WERI-Rb-1 (cell line): Measurements from ENCODE around the gene WDR72.

Source experiments
- DNase-seq: peaks from one replicate; pipeline ENCODE4 v3.0.0-alpha.2; 2020
- H3K27ac ChIP-seq: fragments of 250-450 bp; sonication (Bioruptor Pico); 2 replicates; pipeline ENCODE4 v1.5.1; 2020; ENCODE audit warnings: mild to moderate bottlenecking, moderate library complexity
- H3K27me3 ChIP-seq: fragments of 250-450 bp; sonication (Bioruptor Pico); 2 replicates; pipeline ENCODE4 v1.5.1; 2021; ENCODE audit warnings: mild to moderate bottlenecking, low read depth, moderate library complexity; ENCODE audit not compliant: insufficient read depth, severe bottlenecking
- H3K36me3 ChIP-seq: fragments of 250-450 bp; sonication (Bioruptor Pico); 2 replicates; pipeline ENCODE4 v1.5.1; 2020; ENCODE audit warnings: mild to moderate bottlenecking, moderate library complexity
- H3K4me3 ChIP-seq: 2 replicates; pipeline ENCODE4 v1.5.1; 2011; ENCODE audit warnings: low read depth, mild to moderate bottlenecking, control low read depth, low read length
- H3K9me3 ChIP-seq: fragments of 250-450 bp; sonication (Bioruptor Pico); 2 replicates; pipeline ENCODE4 v1.5.1; 2021; ENCODE audit warnings: mild to moderate bottlenecking, moderate library complexity; ENCODE audit not compliant: severe bottlenecking
- CTCF ChIP-seq: IDR thresholded peaks from 2 replicates; pipeline ENCODE4 v1.5.1; 2011; ENCODE audit warnings: low read depth, mild to moderate bottlenecking, control low read depth, inconsistent platforms, low read length

The WDR72 gene

GRCh38 chr15:53671545-53671944 is 87.9 kb downstream of the WDR72 start:
- Histone ChIP-seq H3K36me3 (no peaks in the 10 kb centered on the region), H3K4me3 (no peak overlapping the region), H3K27ac (peak overlapping the region; percentile 63), H3K9me3 (no peaks in the 10 kb centered on the region), H3K27me3 (no peaks in the 10 kb centered on the region)
- no peak for TF ChIP-seq CTCF
- DNase-seq: no peak

- Histone ChIP-seq H3K36me3 (no peaks in the 10 kb centered on the region), H3K9me3 (no peaks in the 10 kb centered on the region), H3K27ac (peak overlapping the region; percentile 27; the same call in 1 of the 2 replicates), H3K27me3 (no peaks in the 10 kb centered on the region), H3K4me3 (no peak overlapping the region)
- TF ChIP-seq CTCF: no peak
- peak; percentile 92 for DNase-seq
Observed at GRCh38 chr15:53670701-53671100, 88.8 kb downstream of the WDR72 start.

GRCh38 chr15:53665930-53666329 is 93.5 kb downstream of the WDR72 start:
- H3K9me3 ChIP-seq: no peaks in the 10 kb centered on the region
- H3K27me3 ChIP-seq: no peaks in the 10 kb centered on the region
- peak; percentile 38; the same call in 1 of the 2 replicates for TF ChIP-seq CTCF
- H3K27ac ChIP-seq: no peak overlapping the region
- no peaks in the 10 kb centered on the region for H3K36me3 ChIP-seq
- DNase-seq: peak; percentile 7
- H3K4me3 ChIP-seq: no peak overlapping the region

GRCh38 chr15:53658827-53659555 is 100.5 kb downstream of the WDR72 start:
- TF ChIP-seq CTCF: no peak
- Histone ChIP-seq H3K36me3 (no peaks in the 10 kb centered on the region), H3K9me3 (no peaks in the 10 kb centered on the region), H3K4me3 (no peak overlapping the region), H3K27ac (no peak overlapping the region), H3K27me3 (no peaks in the 10 kb centered on the region)
- DNase-seq: no peak

GRCh38 chr15:53658255-53658654 is 101.2 kb downstream of the WDR72 start:
- Histone ChIP-seq H3K27ac (no peak overlapping the region), H3K36me3 (no peaks in the 10 kb centered on the region), H3K9me3 (no peaks in the 10 kb centered on the region), H3K4me3 (no peak overlapping the region), H3K27me3 (no peaks in the 10 kb centered on the region)
- DNase-seq: no peak
- TF ChIP-seq CTCF: no peak

- Histone ChIP-seq H3K4me3 (no peak overlapping the region), H3K27ac (no peak overlapping the region)
- TF ChIP-seq CTCF: no peak
Observed at GRCh38 chr15:53648934-53649333, 110.5 kb downstream of the WDR72 start.

More at GRCh38 chr15:53648934-53649333, 110.5 kb downstream of the WDR72 start:
- H3K36me3 ChIP-seq: no peaks in the 10 kb centered on the region
- H3K9me3 ChIP-seq: no peaks in the 10 kb centered on the region
- DNase-seq: no peak
- H3K27me3 ChIP-seq: no peaks in the 10 kb centered on the region
